A549 (cell line): Measurements from ENCODE around the gene ALDH2.

Experiments
- CEBPB ChIP-seq, 2 experiments: fragments of >200 bp in 1 of 2; sonication (Bioruptor Twin) in 1 of 2; formaldehyde crosslinking in 1 of 2; IDR thresholded peaks; 2 replicates each; pipeline ENCODE4 v1.6.1; 2012 to 2016
- CHD2 ChIP-seq: fragments of 150-350 bp; IDR thresholded peaks from 2 replicates; pipeline ENCODE4 v1.6.1; 2014; ENCODE audit warnings: low read length; ENCODE audit not compliant: partially characterized antibody
- CTCF ChIP-seq: fragments of >200 bp; sonication (Bioruptor Twin); formaldehyde crosslinking; IDR thresholded peaks from 3 replicates; pipeline ENCODE4 v1.5.1; 2016
- E2F6 ChIP-seq: IDR thresholded peaks from 2 replicates; pipeline ENCODE4 v1.6.1; 2012; ENCODE audit warnings: low read depth, borderline replicate concordance
- EP300 ChIP-seq, 2 experiments: fragments of >200 bp; sonication (Bioruptor Twin); formaldehyde crosslinking; IDR thresholded peaks; 2 replicates in 1 of 2; 3 replicates in 1 of 2; pipeline ENCODE4 v1.6.1; 2016 to 2017
- HDAC2 ChIP-seq: fragments of 200-600 bp; sonication (generic); IDR thresholded peaks from 2 replicates; pipeline ENCODE4 v1.6.1; 2016
- HOXA7 ChIP-seq: fragments of 250-450 bp; sonication (Bioruptor Pico); IDR thresholded peaks from 2 replicates; pipeline ENCODE4 v1.5.0; 2020; ENCODE audit warnings: mild to moderate bottlenecking, moderate library complexity
- JUNB ChIP-seq: fragments of >200 bp; sonication (Bioruptor Twin); formaldehyde crosslinking; IDR thresholded peaks from 2 replicates; pipeline ENCODE4 v1.6.1; 2016
- MAX ChIP-seq: IDR thresholded peaks from 2 replicates; pipeline ENCODE4 v1.6.1; 2012
- NFE2L2 ChIP-seq: fragments of 150-350 bp; conservative IDR thresholded peaks from 2 replicates; pipeline ENCODE4 v1.6.1; 2014; ENCODE audit warnings: low read length
- NPAS2 ChIP-seq: fragments of 250-450 bp; sonication (Bioruptor Pico); IDR thresholded peaks from 2 replicates; pipeline ENCODE4 v1.8.0; 2022; ENCODE audit warnings: mild to moderate bottlenecking, moderate library complexity, borderline replicate concordance
- POLR2A ChIP-seq: IDR thresholded peaks from 2 replicates; pipeline ENCODE4 v1.6.1; 2012; ENCODE audit warnings: mild to moderate bottlenecking, low read length
- REST ChIP-seq: fragments of 200-600 bp; sonication (generic); IDR thresholded peaks from 2 replicates; pipeline ENCODE4 v1.6.1; 2016; ENCODE audit warnings: antibody characterized with exemption, mild to moderate bottlenecking, moderate library complexity
- SMC3 ChIP-seq: fragments of >200 bp; sonication (Bioruptor Twin); formaldehyde crosslinking; IDR thresholded peaks from 3 replicates; pipeline ENCODE4 v1.6.1; 2018; ENCODE audit warnings: inconsistent platforms

- TF ChIP-seq CTCF (no peak), MAX (no peak), HOXA7 (CRISPR knock-in tag) (no peak), REST (no peak), NFE2L2 (no peak), CEBPB (IDR thresholded peaks at IDR 0.05) (no peak), POLR2A (no peak), JUNB (no peak), E2F6 (no peak), SMC3 (no peak), NPAS2 (CRISPR knock-in tag) (no peak), CHD2 (no peak), HDAC2 (no peak), EP300 (IDR thresholded peaks at IDR 0.05) (no peak)
These were observed 24.8 kb downstream of the ALDH2 start for GRCh38 chr12:111791507-111791906.
